K562 (cell line): ENCODE data around the gene ABCA7. TPM values are rescaled to one million over a fixed set of nuclear protein-coding genes. Genes with fewer than 3 reads are reported as not detected.

ENCODE experiments used
- ARHGAP35 ChIP-seq: fragments of 450-650 bp; IDR thresholded peaks from 2 replicates; pipeline ENCODE4 v1.6.1; 2018; ENCODE audit not compliant: partially characterized antibody
- ARID4B ChIP-seq: sonication (generic); formaldehyde crosslinking; IDR thresholded peaks from 2 replicates; pipeline ENCODE4 v1.8.0; 2022; ENCODE audit warnings: mild to moderate bottlenecking, missing genetic modification reagents
- BRCA1 ChIP-seq, 2 experiments: fragments of 450-650 bp in 1 of 2; sonication (generic) in 1 of 2; formaldehyde crosslinking in 1 of 2; IDR thresholded peaks; 2 replicates each; pipeline versions ENCODE4 v1.5.0 to v1.6.1; 2017 to 2020; ENCODE audit warnings: mild to moderate bottlenecking in 1 of 2, missing genetic modification reagents in 1 of 2
- COPS2 ChIP-seq: fragments of 450-650 bp; conservative IDR thresholded peaks from 2 replicates; pipeline ENCODE4 v1.6.1; 2016; ENCODE audit warnings: mild to moderate bottlenecking, moderate library complexity
- EWSR1 ChIP-seq: fragments of 450-650 bp; IDR thresholded peaks from 2 replicates; pipeline ENCODE4 v1.6.1; 2018; ENCODE audit warnings: borderline replicate concordance, mild to moderate bottlenecking, low read depth, moderate library complexity; ENCODE audit not compliant: partially characterized antibody
- KAT8 ChIP-seq: fragments of 450-650 bp; IDR thresholded peaks from 2 replicates; pipeline ENCODE4 v1.6.1; 2016; ENCODE audit warnings: low read depth, mild to moderate bottlenecking
- RBM14 ChIP-seq: fragments of 200-400 bp; formaldehyde crosslinking; IDR thresholded peaks from 2 replicates; pipeline ENCODE4 v1.6.1; 2018; ENCODE audit warnings: low read depth, mild to moderate bottlenecking, low read length, moderate library complexity, borderline replicate concordance; ENCODE audit not compliant: insufficient read depth
- RBM22 ChIP-seq: fragments of 200-400 bp; formaldehyde crosslinking; IDR thresholded peaks from 2 replicates; pipeline ENCODE4 v1.6.1; 2018; ENCODE audit warnings: low read length, low read depth; ENCODE audit not compliant: poor library complexity, severe bottlenecking
- RBM25 ChIP-seq: fragments of 200-400 bp; formaldehyde crosslinking; IDR thresholded peaks from 2 replicates; pipeline ENCODE4 v1.6.1; 2018; ENCODE audit warnings: low read length, low read depth, moderate library complexity; ENCODE audit not compliant: severe bottlenecking
- ZNF79 ChIP-seq: fragments of 250-450 bp; sonication (Bioruptor Pico); IDR thresholded peaks from 2 replicates; pipeline ENCODE4 v1.4.0; 2020; ENCODE audit warnings: low read depth, mild to moderate bottlenecking, moderate library complexity
- polyA plus RNA-seq, 8 experiments: library from polyadenylated mRNA; depleted of rRNA in 4 of 8; stranded (reverse) in 5 of 8; unstranded in 3 of 8; fragments of >200 nt; fragmentation: Nextera tagmentation in 2 of 8; fragmentation: Illumina TruSeq in 1 of 8; extraction: Ambion mirVana in 2 of 8; extraction: Trizol in 1 of 8; gene quantifications; 2 replicates each; pipeline versions ENCODE4 v1.2.1 to v1.2.3, GENCODE V29; 2011 to 2014; ENCODE audit warnings: inconsistent platforms in 1 of 8, missing spikeins in 1 of 8
- total RNA-seq, 7 experiments: library from RNA; depleted of rRNA in 6 of 7; stranded (reverse); fragments of >200 nt in 6 of 7; fragmentation: Illumina TruSeq in 2 of 7; extraction: Trizol in 2 of 7; gene quantifications; 2 replicates each; pipeline versions ENCODE4 v1.2.1 to v1.2.3, GENCODE V29; 2011 to 2021; ENCODE audit warnings: low replicate concordance in 1 of 7

The ABCA7 gene
- total and polyA plus RNA-seq, 9 of the 15 experiments (the other 6 are each of a cell fraction or from before 2014, with no cell fraction given): 2.3 to 96.1 (median 31.2) TPM

DNA sequence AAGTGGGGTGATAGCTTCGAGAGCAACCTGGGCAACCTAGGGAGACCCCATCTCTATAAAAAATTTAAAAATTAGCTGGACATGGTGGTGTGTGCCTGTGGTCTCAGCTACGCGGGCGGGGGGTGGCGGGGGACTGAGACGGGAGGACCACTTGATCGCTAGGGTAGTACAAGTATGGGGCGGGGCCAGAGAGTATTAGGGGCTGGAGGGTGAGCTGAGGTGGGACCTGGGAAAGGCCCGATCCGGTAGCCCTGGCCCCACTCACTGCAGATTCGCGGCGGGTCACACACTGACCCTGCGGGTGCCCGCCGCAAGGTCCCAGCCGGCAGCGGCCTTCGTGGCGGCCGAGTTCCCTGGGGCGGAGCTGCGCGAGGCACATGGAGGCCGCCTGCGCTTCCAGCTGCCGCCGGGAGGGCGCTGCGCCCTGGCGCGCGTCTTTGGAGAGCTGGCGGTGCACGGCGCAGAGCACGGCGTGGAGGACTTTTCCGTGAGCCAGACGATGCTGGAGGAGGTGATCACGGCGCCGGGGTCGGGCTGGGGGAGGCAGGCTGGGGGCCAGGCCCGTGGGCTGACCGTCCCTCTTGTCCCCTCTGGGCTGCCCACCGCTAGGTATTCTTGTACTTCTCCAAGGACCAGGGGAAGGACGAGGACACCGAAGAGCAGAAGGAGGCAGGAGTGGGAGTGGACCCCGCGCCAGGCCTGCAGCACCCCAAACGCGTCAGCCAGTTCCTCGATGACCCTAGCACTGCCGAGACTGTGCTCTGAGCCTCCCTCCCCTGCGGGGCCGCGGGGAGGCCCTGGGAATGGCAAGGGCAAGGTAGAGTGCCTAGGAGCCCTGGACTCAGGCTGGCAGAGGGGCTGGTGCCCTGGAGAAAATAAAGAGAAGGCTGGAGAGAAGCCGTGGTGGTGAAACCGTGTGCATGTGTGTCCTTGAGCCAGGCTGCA, 25.0 kb downstream of the ABCA7 start (continued):
- TF ChIP-seq RBM14 (0 out of 2 replicates have a peak, but pooled peaks have one; percentile 66), COPS2 (no peak), BRCA1 (IDR thresholded peaks at IDR 0.05) (no peak), BRCA1 (CRISPR knock-in tag; IDR thresholded peaks at IDR 0.05) (no peak), ARHGAP35 (no peak), ZNF79 (CRISPR knock-in tag) (no peak), RBM25 (no peak), ARID4B (no peak), EWSR1 (no peak), KAT8 (no peak), RBM22 (peak; percentile 6)
